ENCODE measurements around the gene ATP10A. TPM values are rescaled to one million over a fixed set of nuclear protein-coding genes. Genes with fewer than 3 reads are reported as not detected.

The ATP10A gene
- total RNA-seq, 1 experiment from 2014 or later, result not detected

- H3K27me3 Mint-ChIP-seq (ENCODE audit: insufficient read depth, unreplicated experiment), result no peaks in the 10 kb centered on the region
- POLR2A ChIA-PET, result no interaction called here
- H3K9me3 Mint-ChIP-seq (ENCODE audit: unreplicated experiment), result peaks cover 8% of the 10 kb centered on the region
- H3K27ac Mint-ChIP-seq (ENCODE audit: low read depth, unreplicated experiment), result no peak overlapping the region
- DNase-seq (ENCODE audit: unreplicated experiment), result no peak
- no peak for TF ChIP-seq CTCF (IDR thresholded peaks at IDR 0.05; ENCODE audit: unreplicated experiment)
- BruUV-seq (replicated peaks), result no TSS peak
- no peaks in the 10 kb centered on the region for H3K4me1 Mint-ChIP-seq (ENCODE audit: insufficient read depth, unreplicated experiment)
- H3K36me3 Mint-ChIP-seq (ENCODE audit: insufficient read depth, unreplicated experiment), result no peaks in the 10 kb centered on the region
- CTCF ChIA-PET, result no interaction called here
- intact Hi-C loops (cut with micrococcal nuclease), result no loop called here
- H3K4me3 Mint-ChIP-seq (ENCODE audit: unreplicated experiment), result no peak overlapping the region
Measured at GRCh38 chr15:25671132-25671531, 192.0 kb downstream of the ATP10A start.

- no peak for DNase-seq (ENCODE audit: unreplicated experiment)
- ChIA-PET CTCF (no interaction called here), POLR2A (no interaction called here)
- Mint-ChIP-seq H3K36me3 (ENCODE audit: insufficient read depth, unreplicated experiment) (no peaks in the 10 kb centered on the region), H3K4me3 (ENCODE audit: unreplicated experiment) (no peak overlapping the region), H3K27ac (ENCODE audit: low read depth, unreplicated experiment) (no peak overlapping the region), H3K4me1 (ENCODE audit: insufficient read depth, unreplicated experiment) (no peaks in the 10 kb centered on the region), H3K27me3 (ENCODE audit: insufficient read depth, unreplicated experiment) (no peaks in the 10 kb centered on the region), H3K9me3 (ENCODE audit: unreplicated experiment) (peaks cover 9% of the 10 kb centered on the region)
- no TSS peak for BruUV-seq (replicated peaks)
- no peak for TF ChIP-seq CTCF (IDR thresholded peaks at IDR 0.05; ENCODE audit: unreplicated experiment)
- intact Hi-C loops (cut with micrococcal nuclease), result no loop called here
Measured at GRCh38 chr15:25670621-25671020, 192.5 kb downstream of the ATP10A start.

- no peaks in the 10 kb centered on the region for H3K4me1 Mint-ChIP-seq (ENCODE audit: insufficient read depth, unreplicated experiment)
- ChIA-PET POLR2A (no interaction called here), CTCF (no interaction called here)
- H3K27me3 Mint-ChIP-seq (ENCODE audit: insufficient read depth, unreplicated experiment), result no peaks in the 10 kb centered on the region
- no peak overlapping the region for H3K27ac Mint-ChIP-seq (ENCODE audit: low read depth, unreplicated experiment)
- TF ChIP-seq CTCF (IDR thresholded peaks at IDR 0.05; ENCODE audit: unreplicated experiment), result no peak
- no peak overlapping the region for H3K4me3 Mint-ChIP-seq (ENCODE audit: unreplicated experiment)
- intact Hi-C loops (cut with micrococcal nuclease), result no loop called here
- BruUV-seq (replicated peaks), result no TSS peak
- no peak for DNase-seq (ENCODE audit: unreplicated experiment)
- H3K36me3 Mint-ChIP-seq (ENCODE audit: insufficient read depth, unreplicated experiment), result no peaks in the 10 kb centered on the region
- peaks cover 12% of the 10 kb centered on the region for H3K9me3 Mint-ChIP-seq (ENCODE audit: unreplicated experiment)
Measured at GRCh38 chr15:25670025-25670554, 193.0 kb downstream of the ATP10A start.

- Mint-ChIP-seq H3K27me3 (ENCODE audit: insufficient read depth, unreplicated experiment) (no peaks in the 10 kb centered on the region), H3K9me3 (ENCODE audit: unreplicated experiment) (peaks cover 21% of the 10 kb centered on the region), H3K27ac (ENCODE audit: low read depth, unreplicated experiment) (no peak overlapping the region), H3K4me1 (ENCODE audit: insufficient read depth, unreplicated experiment) (no peaks in the 10 kb centered on the region), H3K4me3 (ENCODE audit: unreplicated experiment) (no peak overlapping the region), H3K36me3 (ENCODE audit: insufficient read depth, unreplicated experiment) (no peaks in the 10 kb centered on the region)
- ChIA-PET CTCF (no interaction called here), POLR2A (no interaction called here)
- BruUV-seq (replicated peaks), result no TSS peak
- DNase-seq (ENCODE audit: unreplicated experiment), result no peak
- no peak for TF ChIP-seq CTCF (IDR thresholded peaks at IDR 0.05; ENCODE audit: unreplicated experiment)
- intact Hi-C loops (cut with micrococcal nuclease), result no loop called here
Measured at GRCh38 chr15:25668901-25669300, 194.2 kb downstream of the ATP10A start.
